ENCODE data around the gene NEDD4. TPM values are rescaled to one million over a fixed set of nuclear protein-coding genes. Genes with fewer than 3 reads are reported as not detected.

NEDD4 gene
- total and polyA plus RNA-seq, 10 of the 15 experiments (the other 5 are each of a cell fraction or from before 2014, with no cell fraction given), result 1.3 to 7.7 (median 4.4) TPM

DNA sequence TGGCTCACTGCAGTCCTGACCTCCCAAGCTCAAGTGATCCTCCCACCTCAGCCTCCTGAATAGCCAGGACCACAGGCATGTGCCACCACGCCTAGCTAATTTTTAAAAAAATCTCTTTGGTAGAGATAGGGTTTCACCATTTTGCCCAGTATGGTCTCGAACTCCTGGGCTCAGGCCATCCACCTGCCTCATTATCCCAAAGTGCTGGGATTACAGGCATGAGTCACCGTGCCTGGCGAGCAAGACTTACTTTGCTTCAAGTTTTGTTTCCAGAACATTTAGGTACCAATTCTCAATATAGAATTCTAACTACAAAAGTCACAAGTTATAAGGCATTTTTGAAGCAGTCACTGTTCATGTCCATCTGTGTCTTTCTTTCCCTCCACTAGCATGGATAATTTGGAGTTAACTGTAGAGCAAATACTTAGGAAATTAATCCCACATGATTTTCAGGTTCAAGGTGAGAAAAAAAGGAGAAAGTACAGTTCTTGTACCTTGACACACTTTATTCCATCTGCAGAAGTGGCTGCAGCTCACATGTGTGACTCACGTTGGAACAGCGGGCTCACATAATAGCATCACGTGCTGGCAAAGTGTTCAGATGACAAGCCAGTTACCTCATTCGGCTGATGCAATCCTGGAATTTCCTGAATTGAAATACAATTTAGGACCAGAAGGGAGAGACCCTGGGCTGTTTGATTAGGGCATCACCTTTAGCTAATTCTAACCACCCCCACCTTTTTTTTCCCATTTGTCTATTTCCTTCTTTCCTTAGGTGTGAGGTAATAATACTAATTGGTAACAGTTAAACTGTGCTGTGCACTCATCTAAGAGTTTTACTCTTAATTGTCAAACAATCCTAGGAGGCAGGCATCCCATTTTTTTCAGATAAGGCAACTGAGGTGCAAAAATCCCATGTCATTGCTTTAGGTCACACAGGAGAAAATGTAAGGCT is 46.9 kb upstream of the NEDD4 start:
- Histone ChIP-seq H3K4me3 (no peak overlapping the region), H3K79me2 (ENCODE audit: control insufficient read depth, insufficient read depth, low read length) (no peaks in the 10 kb centered on the region), H3K36me3 (ENCODE audit: control insufficient read depth in 2 of 2, insufficient read depth in 2 of 2, low read length in 1 of 2) (no peaks in the 10 kb centered on the region), H3K9ac (ENCODE audit: control insufficient read depth, insufficient read depth, low read length) (no peak overlapping the region), H2AFZ (ENCODE audit: control insufficient read depth, low read depth, low read length) (no peak overlapping the region), H3K27ac (ENCODE audit: control insufficient read depth, insufficient read depth) (no peak overlapping the region), H3K27me3 (replicated peaks in 1 of 2; ENCODE audit: control insufficient read depth in 2 of 2, insufficient read depth in 2 of 2, low read length in 1 of 2) (no peaks in the 10 kb centered on the region), H3K4me2 (ENCODE audit: control insufficient read depth, insufficient read depth) (no peak overlapping the region), H3K4me1 (ENCODE audit: control insufficient read depth, insufficient read depth, low read length) (peaks cover 3% of the 10 kb centered on the region; the same call in 1 of the 2 replicates), H4K20me1 (ENCODE audit: control insufficient read depth, insufficient read depth) (no peaks in the 10 kb centered on the region), H3K9me3 (replicated peaks; ENCODE audit: control insufficient read depth, insufficient read depth, low read length) (no peaks in the 10 kb centered on the region; the same call in 1 of the 3 replicates)
- ATAC-seq (no peak), FAIRE-seq (no peak), DNase-seq (ENCODE audit: low read depth, low spot score) (no peak)
- CTCF ChIA-PET, result interaction anchor here (0.6 kb wide), 1 partner anchor 99 kb away, joined by 3 read pairs; no protein-coding TSS in a partner anchor
- in situ Hi-C loops (cut with MboI) (no loop called here), intact Hi-C loops (cut with micrococcal nuclease; ENCODE audit: unreplicated experiment) (no loop called here)
- BruUV-seq (replicated peaks), result no TSS peak
- 47% methylated on average over 8 of the region's 8 CpGs for WGBS (ENCODE audit: insufficient coverage, insufficient replicate concordance, low lambda C conversion rate, missing lambda C conversion rate)
- POLR2A ChIA-PET, result no interaction called here
- SMC1A ChIA-PET (ENCODE audit: uncharacterized antibody, unreplicated experiment), result no interaction called here
- TF ChIP-seq, protein P1, sequence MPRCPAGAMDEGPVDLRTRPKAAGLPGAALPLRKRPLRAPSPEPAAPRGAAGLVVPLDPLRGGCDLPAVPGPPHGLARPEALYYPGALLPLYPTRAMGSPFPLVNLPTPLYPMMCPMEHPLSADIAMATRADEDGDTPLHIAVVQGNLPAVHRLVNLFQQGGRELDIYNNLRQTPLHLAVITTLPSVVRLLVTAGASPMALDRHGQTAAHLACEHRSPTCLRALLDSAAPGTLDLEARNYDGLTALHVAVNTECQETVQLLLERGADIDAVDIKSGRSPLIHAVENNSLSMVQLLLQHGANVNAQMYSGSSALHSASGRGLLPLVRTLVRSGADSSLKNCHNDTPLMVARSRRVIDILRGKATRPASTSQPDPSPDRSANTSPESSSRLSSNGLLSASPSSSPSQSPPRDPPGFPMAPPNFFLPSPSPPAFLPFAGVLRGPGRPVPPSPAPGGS (IDR thresholded peaks at IDR 0.05; ENCODE audit: borderline replicate concordance, insufficient read depth, low read depth, low read length, poor library complexity, severe bottlenecking), result no peak
- TF ChIP-seq EGR1 (IDR thresholded peaks at IDR 0.05; ENCODE audit: borderline replicate concordance in 1 of 2, low read depth in 2 of 2, low read length in 2 of 2), result no peak
- RAD21 ChIA-PET (ENCODE audit: unreplicated experiment), result no interaction called here

DNA sequence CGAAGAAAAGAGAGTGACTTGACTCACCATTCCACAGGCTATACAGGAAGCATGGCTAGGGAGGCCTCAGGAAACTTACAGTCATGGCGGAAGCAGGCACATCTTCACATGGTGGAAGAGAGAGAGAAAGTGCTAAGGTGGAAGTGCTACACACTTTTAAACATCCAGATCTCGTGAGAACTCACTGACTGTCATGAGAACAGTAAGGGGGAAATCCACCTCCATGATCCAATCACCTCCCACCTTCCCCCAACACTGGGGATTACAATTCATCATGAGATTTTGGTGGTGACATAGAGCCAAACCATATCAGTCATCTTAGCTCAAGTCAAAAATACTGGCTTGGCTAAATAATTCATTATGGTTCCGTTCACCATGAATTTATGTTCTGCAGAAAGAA is 45.3 kb upstream of the NEDD4 start:
- peak; percentile 62 for FAIRE-seq
- CTCF ChIA-PET, result no interaction called here
- H3K4me2 ChIP-seq (ENCODE audit: control insufficient read depth, insufficient read depth), result no peak overlapping the region
- no peak overlapping the region for H3K4me3 ChIP-seq
- in situ Hi-C loops (cut with MboI) (no loop called here), intact Hi-C loops (cut with micrococcal nuclease; ENCODE audit: unreplicated experiment) (no loop called here)
- no peak overlapping the region for H3K27ac ChIP-seq (ENCODE audit: control insufficient read depth, insufficient read depth)
- BruUV-seq (replicated peaks), result no TSS peak
- DNase-seq (ENCODE audit: low read depth, low spot score), result no peak
- no peaks in the 10 kb centered on the region for H3K27me3 ChIP-seq (replicated peaks in 1 of 2; ENCODE audit: control insufficient read depth in 2 of 2, insufficient read depth in 2 of 2, low read length in 1 of 2)
- RAD21 ChIA-PET (ENCODE audit: unreplicated experiment), result no interaction called here
- peaks cover 3% of the 10 kb centered on the region; the same call in 1 of the 2 replicates for H3K4me1 ChIP-seq (ENCODE audit: control insufficient read depth, insufficient read depth, low read length)
- WGBS (ENCODE audit: insufficient coverage, insufficient replicate concordance, low lambda C conversion rate, missing lambda C conversion rate), result 58% methylated on average over 4 of the region's 4 CpGs
- POLR2A ChIA-PET, result no interaction called here
- H2AFZ ChIP-seq (ENCODE audit: control insufficient read depth, low read depth, low read length), result no peak overlapping the region
- ATAC-seq, result no peak
- no peaks in the 10 kb centered on the region; the same call in 1 of the 3 replicates for H3K9me3 ChIP-seq (replicated peaks; ENCODE audit: control insufficient read depth, insufficient read depth, low read length)
- no peak for TF ChIP-seq NR2F1 (conservative IDR thresholded peaks at IDR 0.05)
- TF ChIP-seq NFYA (IDR thresholded peaks at IDR 0.05; ENCODE audit: borderline replicate concordance, low read depth, low read length), result no peak
- no peak for TF ChIP-seq HCFC1 (IDR thresholded peaks at IDR 0.05; ENCODE audit: low read length)
- no peak for TF ChIP-seq EZH2 (IDR thresholded peaks at IDR 0.05; ENCODE audit: borderline replicate concordance, control insufficient read depth, low read depth, low read length)
- no peak for TF ChIP-seq BMI1 (IDR thresholded peaks at IDR 0.05; ENCODE audit: borderline replicate concordance)
- TF ChIP-seq CBX5 (IDR thresholded peaks at IDR 0.05; ENCODE audit: low read depth), result no peak
- TF ChIP-seq ESRRA (IDR thresholded peaks at IDR 0.05; ENCODE audit: low read length), result no peak
- TF ChIP-seq, protein P2, sequence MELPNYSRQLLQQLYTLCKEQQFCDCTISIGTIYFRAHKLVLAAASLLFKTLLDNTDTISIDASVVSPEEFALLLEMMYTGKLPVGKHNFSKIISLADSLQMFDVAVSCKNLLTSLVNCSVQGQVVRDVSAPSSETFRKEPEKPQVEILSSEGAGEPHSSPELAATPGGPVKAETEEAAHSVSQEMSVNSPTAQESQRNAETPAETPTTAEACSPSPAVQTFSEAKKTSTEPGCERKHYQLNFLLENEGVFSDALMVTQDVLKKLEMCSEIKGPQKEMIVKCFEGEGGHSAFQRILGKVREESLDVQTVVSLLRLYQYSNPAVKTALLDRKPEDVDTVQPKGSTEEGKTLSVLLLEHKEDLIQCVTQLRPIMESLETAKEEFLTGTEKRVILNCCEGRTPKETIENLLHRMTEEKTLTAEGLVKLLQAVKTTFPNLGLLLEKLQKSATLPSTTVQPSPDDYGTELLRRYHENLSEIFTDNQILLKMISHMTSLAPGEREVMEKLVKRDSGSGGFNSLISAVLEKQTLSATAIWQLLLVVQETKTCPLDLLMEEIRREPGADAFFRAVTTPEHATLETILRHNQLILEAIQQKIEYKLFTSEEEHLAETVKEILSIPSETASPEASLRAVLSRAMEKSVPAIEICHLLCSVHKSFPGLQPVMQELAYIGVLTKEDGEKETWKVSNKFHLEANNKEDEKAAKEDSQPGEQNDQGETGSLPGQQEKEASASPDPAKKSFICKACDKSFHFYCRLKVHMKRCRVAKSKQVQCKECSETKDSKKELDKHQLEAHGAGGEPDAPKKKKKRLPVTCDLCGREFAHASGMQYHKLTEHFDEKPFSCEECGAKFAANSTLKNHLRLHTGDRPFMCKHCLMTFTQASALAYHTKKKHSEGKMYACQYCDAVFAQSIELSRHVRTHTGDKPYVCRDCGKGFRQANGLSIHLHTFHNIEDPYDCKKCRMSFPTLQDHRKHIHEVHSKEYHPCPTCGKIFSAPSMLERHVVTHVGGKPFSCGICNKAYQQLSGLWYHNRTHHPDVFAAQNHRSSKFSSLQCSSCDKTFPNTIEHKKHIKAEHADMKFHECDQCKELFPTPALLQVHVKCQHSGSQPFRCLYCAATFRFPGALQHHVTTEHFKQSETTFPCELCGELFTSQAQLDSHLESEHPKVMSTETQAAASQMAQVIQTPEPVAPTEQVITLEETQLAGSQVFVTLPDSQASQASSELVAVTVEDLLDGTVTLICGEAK (IDR thresholded peaks at IDR 0.05; ENCODE audit: borderline replicate concordance), result no peak
- no peak overlapping the region for H3K9ac ChIP-seq (ENCODE audit: control insufficient read depth, insufficient read depth, low read length)
- SMC1A ChIA-PET (ENCODE audit: uncharacterized antibody, unreplicated experiment), result no interaction called here
- H3K79me2 ChIP-seq (ENCODE audit: control insufficient read depth, insufficient read depth, low read length), result no peaks in the 10 kb centered on the region
- H3K36me3 ChIP-seq (ENCODE audit: control insufficient read depth in 2 of 2, insufficient read depth in 2 of 2, low read length in 1 of 2), result no peaks in the 10 kb centered on the region
- H4K20me1 ChIP-seq (ENCODE audit: control insufficient read depth, insufficient read depth), result no peaks in the 10 kb centered on the region

Measured in GM12878 (cell line).